AG04450 (cell line): ENCODE results near the gene TRAF3. TPM values are rescaled to one million over a fixed set of nuclear protein-coding genes. Genes with fewer than 3 reads are reported as not detected.

Source experiments
- CTCF ChIA-PET: fragments of 300-600, 350-600 bp; formaldehyde crosslinking; extraction: SDS; loops from one replicate; lab custom pipeline; 2022; ENCODE audit warnings: antibody characterized with exemption, inconsistent platforms; lab: Charles Lee
- POLR2A ChIA-PET: fragments of 350-600 bp; formaldehyde crosslinking; extraction: SDS; loops from one replicate; lab custom pipeline; 2021; ENCODE audit warnings: antibody characterized with exemption, inconsistent platforms; lab: Yijun Ruan, JAX
- DNase-seq: peaks from one replicate; pipeline ENCODE4 v3.0.0-alpha.2; 2011; ENCODE audit warnings: low read depth, low spot score
- H3K27ac ChIP-seq: one replicate; pipeline ENCODE4 v1.5.1; 2012; ENCODE audit warnings: low read depth, low read length, control low read depth
- H3K27me3 ChIP-seq: one replicate; pipeline ENCODE4 v1.6.0; 2012; ENCODE audit warnings: low read length; ENCODE audit not compliant: control insufficient read depth, insufficient read depth
- H3K4me3 ChIP-seq: 2 replicates; pipeline ENCODE4 v1.5.1; 2011; ENCODE audit warnings: mild to moderate bottlenecking, low read depth, low read length, control low read depth
- H3K9me3 ChIP-seq: 2 replicates; pipeline ENCODE4 v1.5.1; 2012; ENCODE audit warnings: low read length; ENCODE audit not compliant: control insufficient read depth, insufficient read depth
- polyA plus RNA-seq: library from polyadenylated mRNA; depleted of rRNA; stranded (reverse); fragments of >200 nt; gene quantifications from 2 replicates; pipeline ENCODE4 v1.2.3, GENCODE V29; 2011
- TF ChIP-seq, protein P1 (sequence below): IDR thresholded peaks from 2 replicates; pipeline ENCODE4 v1.5.1; 2011; ENCODE audit warnings: low read depth, low read length, control low read depth, inconsistent platforms

The TRAF3 gene
- polyA plus RNA-seq, 1 experiment = 24.9 TPM

DNA sequence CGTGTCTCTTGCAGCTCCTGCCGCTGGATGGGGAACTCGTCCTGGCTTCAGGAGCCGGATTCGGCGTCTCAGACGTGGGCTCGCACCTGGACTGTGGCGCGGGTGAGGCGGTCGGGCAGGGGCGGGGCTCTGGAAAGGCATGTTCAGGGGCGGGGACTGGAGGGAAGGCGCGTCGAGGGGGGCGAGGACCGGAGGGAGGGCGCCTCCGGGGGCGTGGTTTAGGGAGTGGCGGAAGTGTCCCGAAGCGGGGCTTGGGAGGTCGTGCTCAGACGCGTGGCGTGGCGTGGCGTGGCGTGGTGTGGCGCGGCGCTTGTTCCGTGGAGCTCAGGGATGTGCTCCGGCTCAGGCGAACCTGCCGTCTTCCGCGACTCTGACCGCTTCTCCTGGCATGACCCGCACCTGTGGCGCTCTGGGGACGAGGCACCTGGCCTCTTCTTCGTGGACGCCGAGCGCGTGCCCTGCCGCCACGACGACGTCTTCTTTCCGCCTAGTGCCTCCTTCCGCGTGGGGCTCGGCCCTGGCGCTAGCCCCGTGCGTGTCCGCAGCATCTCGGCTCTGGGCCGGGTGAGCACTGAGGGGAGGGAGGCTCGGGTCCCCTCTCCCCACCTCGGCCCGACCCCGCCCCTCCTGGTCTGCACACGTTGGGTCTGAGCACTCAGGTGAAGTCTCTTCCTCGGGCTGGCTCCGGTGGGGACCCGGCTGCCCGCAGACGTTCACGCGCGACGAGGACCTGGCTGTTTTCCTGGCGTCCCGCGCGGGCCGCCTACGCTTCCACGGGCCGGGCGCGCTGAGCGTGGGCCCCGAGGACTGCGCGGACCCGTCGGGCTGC lies 151.4 kb downstream of the TRAF3 start:
- H3K9me3 ChIP-seq = peaks cover 11% of the 10 kb centered on the region; the same call in 1 of the 2 replicates
- POLR2A ChIA-PET = no interaction called here
- DNase-seq = no peak
- peaks cover 52% of the 10 kb centered on the region for H3K27me3 ChIP-seq
- H3K4me3 ChIP-seq = peak overlapping the region; percentile 51
- H3K27ac ChIP-seq = no peak overlapping the region
- CTCF ChIA-PET = interaction anchor here (1.1 kb wide), 1 partner anchor 235 kb away, joined by 5 read pairs; no protein-coding TSS in a partner anchor
- TF ChIP-seq, protein P1, sequence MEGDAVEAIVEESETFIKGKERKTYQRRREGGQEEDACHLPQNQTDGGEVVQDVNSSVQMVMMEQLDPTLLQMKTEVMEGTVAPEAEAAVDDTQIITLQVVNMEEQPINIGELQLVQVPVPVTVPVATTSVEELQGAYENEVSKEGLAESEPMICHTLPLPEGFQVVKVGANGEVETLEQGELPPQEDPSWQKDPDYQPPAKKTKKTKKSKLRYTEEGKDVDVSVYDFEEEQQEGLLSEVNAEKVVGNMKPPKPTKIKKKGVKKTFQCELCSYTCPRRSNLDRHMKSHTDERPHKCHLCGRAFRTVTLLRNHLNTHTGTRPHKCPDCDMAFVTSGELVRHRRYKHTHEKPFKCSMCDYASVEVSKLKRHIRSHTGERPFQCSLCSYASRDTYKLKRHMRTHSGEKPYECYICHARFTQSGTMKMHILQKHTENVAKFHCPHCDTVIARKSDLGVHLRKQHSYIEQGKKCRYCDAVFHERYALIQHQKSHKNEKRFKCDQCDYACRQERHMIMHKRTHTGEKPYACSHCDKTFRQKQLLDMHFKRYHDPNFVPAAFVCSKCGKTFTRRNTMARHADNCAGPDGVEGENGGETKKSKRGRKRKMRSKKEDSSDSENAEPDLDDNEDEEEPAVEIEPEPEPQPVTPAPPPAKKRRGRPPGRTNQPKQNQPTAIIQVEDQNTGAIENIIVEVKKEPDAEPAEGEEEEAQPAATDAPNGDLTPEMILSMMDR = no peak

DNA sequence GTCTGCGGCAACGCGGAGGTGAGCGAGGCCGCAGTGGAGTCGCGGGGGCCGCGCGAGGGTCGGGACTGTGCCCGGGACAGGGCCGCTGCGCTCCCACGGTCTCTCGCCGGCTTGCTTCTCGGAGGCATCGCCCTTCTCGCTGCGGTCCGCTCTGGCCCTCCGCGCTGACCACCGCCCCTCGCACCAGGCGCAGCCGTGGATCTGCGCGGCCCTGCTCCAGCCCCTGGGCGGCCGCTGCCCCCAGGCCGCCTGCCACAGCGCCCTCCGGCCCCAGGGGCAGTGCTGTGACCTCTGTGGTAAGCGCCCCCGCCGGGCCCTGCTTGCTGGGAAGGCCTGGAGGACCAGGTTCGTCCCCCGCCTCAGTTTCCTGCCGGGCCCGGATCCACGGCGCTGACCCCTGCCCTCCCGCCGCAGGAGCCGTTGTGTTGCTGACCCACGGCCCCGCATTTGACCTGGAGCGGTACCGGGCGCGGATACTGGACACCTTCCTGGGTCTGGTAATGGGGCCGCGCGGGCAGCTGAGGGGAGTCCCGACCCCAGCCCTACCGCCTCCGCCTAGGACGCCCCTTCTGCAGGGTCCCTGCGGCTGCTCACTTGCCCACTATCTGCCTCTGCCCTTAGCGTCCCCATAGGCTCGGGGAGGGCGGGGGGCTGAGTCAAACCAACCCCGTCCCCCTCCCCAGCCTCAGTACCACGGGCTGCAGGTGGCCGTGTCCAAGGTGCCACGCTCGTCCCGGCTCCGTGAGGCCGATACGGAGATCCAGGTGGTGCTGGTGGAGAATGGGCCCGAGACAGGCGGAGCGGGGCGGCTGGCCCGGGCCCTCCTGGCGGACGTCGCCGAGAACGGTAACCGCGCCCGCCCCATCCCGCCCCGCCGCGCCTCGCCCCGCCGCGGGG lies 152.2 kb downstream of the TRAF3 start:
- CTCF ChIA-PET = interaction anchor here (0.5 kb wide), 1 partner anchor 35 kb away, joined by 3 read pairs; no protein-coding TSS in a partner anchor
- TF ChIP-seq, protein P1 = no peak
- POLR2A ChIA-PET = no interaction called here
- Histone ChIP-seq H3K27ac (no peak overlapping the region), H3K27me3 (peaks cover 43% of the 10 kb centered on the region), H3K4me3 (no peak overlapping the region; the same call in 1 of the 2 replicates), H3K9me3 (peaks cover 11% of the 10 kb centered on the region; the same call in 1 of the 2 replicates)
- DNase-seq = no peak

DNA sequence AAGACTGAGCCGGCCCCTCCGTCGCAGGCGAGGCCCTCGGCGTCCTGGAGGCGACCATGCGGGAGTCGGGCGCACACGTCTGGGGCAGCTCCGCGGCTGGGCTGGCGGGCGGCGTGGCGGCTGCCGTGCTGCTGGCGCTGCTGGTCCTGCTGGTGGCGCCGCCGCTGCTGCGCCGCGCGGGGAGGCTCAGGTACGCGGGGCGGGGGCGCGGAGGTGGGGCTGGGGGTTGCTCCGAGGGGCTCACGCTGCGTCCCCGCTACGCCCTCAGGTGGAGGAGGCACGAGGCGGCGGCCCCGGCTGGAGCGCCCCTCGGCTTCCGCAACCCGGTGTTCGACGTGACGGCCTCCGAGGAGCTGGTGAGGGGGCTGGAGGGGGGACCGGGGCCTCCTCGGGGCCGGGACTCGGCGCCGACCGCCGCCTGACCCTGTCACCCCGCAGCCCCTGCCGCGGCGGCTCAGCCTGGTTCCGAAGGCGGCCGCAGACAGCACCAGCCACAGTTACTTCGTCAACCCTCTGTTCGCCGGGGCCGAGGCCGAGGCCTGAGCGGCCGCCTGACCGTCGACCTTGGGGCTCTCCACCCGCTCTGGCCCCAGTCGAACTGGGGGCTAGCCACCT lies 153.0 kb downstream of the TRAF3 start:
- Histone ChIP-seq H3K27me3 (peaks cover 36% of the 10 kb centered on the region), H3K27ac (no peak overlapping the region), H3K4me3 (no peak overlapping the region), H3K9me3 (peaks cover 11% of the 10 kb centered on the region; the same call in 1 of the 2 replicates)
- CTCF ChIA-PET = interaction anchor here (0.5 to 1.7 kb wide), 2 partner anchors 36 to 237 kb away, joined by 3 to 4 read pairs; no protein-coding TSS in a partner anchor
- TF ChIP-seq, protein P1 = no peak
- no peak for DNase-seq
- POLR2A ChIA-PET = interaction anchor here (0.6 to 0.8 kb wide), 2 partner anchors 16 to 404 kb away, joined by 3 to 5 read pairs; partner anchors contain the start of gene EIF5

DNA sequence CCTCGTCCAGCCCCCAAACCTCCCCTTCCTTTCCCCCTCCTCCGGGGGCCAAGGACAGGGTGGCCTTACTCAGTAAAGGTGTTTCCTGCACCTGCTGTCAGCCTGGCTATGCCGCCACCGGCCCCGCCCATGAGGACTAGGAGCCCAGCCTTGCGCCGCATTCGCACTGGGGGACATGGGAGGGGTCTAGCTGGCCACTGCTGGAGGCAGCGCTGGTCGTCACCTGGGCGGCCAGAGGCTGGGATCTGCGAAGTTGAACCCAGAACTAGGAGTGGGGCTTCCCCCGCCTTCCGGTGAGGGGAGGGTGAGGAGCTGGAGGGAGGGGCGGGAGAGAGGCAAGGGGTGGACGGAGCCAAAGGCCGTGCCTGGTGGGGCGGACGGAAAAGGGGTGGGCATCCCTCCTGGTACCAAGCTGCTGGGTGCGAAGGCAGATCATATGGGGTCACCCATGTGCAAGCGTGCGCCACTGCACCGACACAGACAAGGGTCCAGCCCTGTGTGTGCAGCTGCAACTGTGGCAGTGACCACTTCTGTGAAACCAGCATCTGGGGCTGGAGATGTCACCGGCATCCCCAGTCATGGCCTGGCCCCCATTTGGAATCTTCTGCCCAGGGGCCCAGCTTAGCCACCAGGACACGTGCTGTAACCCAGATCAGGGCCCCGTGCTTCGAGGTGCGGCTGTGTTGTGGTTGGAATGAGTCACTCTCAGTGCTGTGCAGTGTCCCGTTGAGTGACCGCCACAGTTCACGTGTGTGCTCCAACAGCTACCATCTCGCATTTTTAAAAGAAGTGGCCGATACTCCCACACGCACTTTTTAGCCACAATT lies 153.7 kb downstream of the TRAF3 start:
- CTCF ChIA-PET = interaction anchor here (1.7 kb wide), 1 partner anchor 237 kb away, joined by 4 read pairs; no protein-coding TSS in a partner anchor

More for the DNA sequence above, 153.7 kb downstream of the TRAF3 start:
- H3K4me3 ChIP-seq = no peak overlapping the region
- TF ChIP-seq, protein P1 = no peak
- H3K27me3 ChIP-seq = peaks cover 29% of the 10 kb centered on the region
- no peak overlapping the region for H3K27ac ChIP-seq
- peaks cover 11% of the 10 kb centered on the region; the same call in 1 of the 2 replicates for H3K9me3 ChIP-seq
- DNase-seq = no peak
- POLR2A ChIA-PET = interaction anchor here (0.6 to 0.8 kb wide), 2 partner anchors 16 to 403 kb away, joined by 3 to 5 read pairs; partner anchors contain the start of gene EIF5
